ENCODE measurements around the gene PSKH1.

PSKH1 gene

GRCh38 chr16:67942510-67943255, 49.6 kb downstream of the PSKH1 start:
- no peak for DNase-seq

GRCh38 chr16:67943256-67943618, 50.2 kb downstream of the PSKH1 start:
- DNase-seq: no peak

GRCh38 chr16:67943619-67944504, 50.8 kb downstream of the PSKH1 start, which contains the start of gene LCAT:
Gene LCAT, minus strand, starts transcription at chr16:67944120. Its CDS starts 19 bp downstream, at chr16:67944101.
- no peak for DNase-seq

GRCh38 chr16:67944690-67945391, 51.8 kb downstream of the PSKH1 start:
- no peak for DNase-seq

GRCh38 chr16:67945392-67945933, 52.4 kb downstream of the PSKH1 start:
- DNase-seq: no peak

- DNase-seq: no peak
Measured at GRCh38 chr16:67946128-67946569, 53.1 kb downstream of the PSKH1 start.

GRCh38 chr16:67946966-67947558, 54.0 kb downstream of the PSKH1 start:
- no peak for DNase-seq

GRCh38 chr16:67948015-67948414, 55.0 kb downstream of the PSKH1 start:
- DNase-seq: no peak

GRCh38 chr16:67949645-67950044, 56.6 kb downstream of the PSKH1 start:
- no peak for DNase-seq

GRCh38 chr16:67950335-67950843, 57.3 kb downstream of the PSKH1 start:
- DNase-seq: no peak

GRCh38 chr16:67951485-67951884, 58.4 kb downstream of the PSKH1 start:
- DNase-seq: no peak

- DNase-seq: no peak
Measured at GRCh38 chr16:67953641-67954375, 60.8 kb downstream of the PSKH1 start.

GRCh38 chr16:67954421-67955196, 61.6 kb downstream of the PSKH1 start:
- DNase-seq: no peak

- no peak for DNase-seq
Measured at GRCh38 chr16:67957622-67958021, 64.6 kb downstream of the PSKH1 start.

GRCh38 chr16:67959536-67960329, 66.7 kb downstream of the PSKH1 start:
- no peak for DNase-seq

- DNase-seq: peak in 1 of 2 experiments; percentile 39
Measured at GRCh38 chr16:67961551-67961957, 68.5 kb downstream of the PSKH1 start.

GRCh38 chr16:67962135-67962534, 69.1 kb downstream of the PSKH1 start:
- DNase-seq: no peak

- DNase-seq: no peak
Measured at GRCh38 chr16:67963292-67963661, 70.2 kb downstream of the PSKH1 start.

- no peak for DNase-seq
Measured at GRCh38 chr16:67963662-67964321, 70.7 kb downstream of the PSKH1 start.
